Epithelial cell of prostate (primary cell): Measurements from ENCODE around the gene GH1.

ENCODE experiments used
- DNase-seq: peaks from one replicate; pipeline ENCODE4 v3.0.0-alpha.2; 2011; ENCODE audit warnings: low read depth, low spot score
- H3K27ac ChIP-seq: fragments of 450-650 bp; 2 replicates; pipeline ENCODE4 v1.5.1; 2017; ENCODE audit warnings: mild to moderate bottlenecking

GH1 gene

GRCh38 chr17:63945784-63946439 is 27.3 kb upstream of the GH1 start:
- no peak overlapping the region for H3K27ac ChIP-seq
- no peak for DNase-seq

- no peak for DNase-seq
- no peak overlapping the region for H3K27ac ChIP-seq
These were observed 26.3 kb upstream of the GH1 start for GRCh38 chr17:63944736-63945499.

GRCh38 chr17:63943745-63944144 is 25.1 kb upstream of the GH1 start:
- no peak overlapping the region for H3K27ac ChIP-seq
- DNase-seq, result no peak

GRCh38 chr17:63942309-63942985 is 23.8 kb upstream of the GH1 start:
- H3K27ac ChIP-seq, result no peak overlapping the region

GRCh38 chr17:63941751-63942150 is 23.1 kb upstream of the GH1 start:
- no peak overlapping the region for H3K27ac ChIP-seq
- no peak for DNase-seq

More at GRCh38 chr17:63942309-63942985, 23.8 kb upstream of the GH1 start:
- DNase-seq, result no peak

GRCh38 chr17:63941162-63941561 is 22.5 kb upstream of the GH1 start:
- no peak for DNase-seq
- no peak overlapping the region for H3K27ac ChIP-seq

GRCh38 chr17:63940584-63940983 is 21.9 kb upstream of the GH1 start:
- no peak overlapping the region for H3K27ac ChIP-seq

GRCh38 chr17:63939884-63940283 is 21.2 kb upstream of the GH1 start:
- DNase-seq, result no peak
- H3K27ac ChIP-seq, result no peak overlapping the region

More at GRCh38 chr17:63940584-63940983, 21.9 kb upstream of the GH1 start:
- DNase-seq, result no peak

GRCh38 chr17:63939401-63939800 is 20.8 kb upstream of the GH1 start:
- H3K27ac ChIP-seq, result no peak overlapping the region
- no peak for DNase-seq

- no peak overlapping the region for H3K27ac ChIP-seq
- no peak for DNase-seq
These were observed 19.3 kb upstream of the GH1 start for GRCh38 chr17:63937920-63938319.

GRCh38 chr17:63937319-63937718 is 18.7 kb upstream of the GH1 start:
- H3K27ac ChIP-seq, result no peak overlapping the region
- no peak for DNase-seq

- H3K27ac ChIP-seq, result no peak overlapping the region
- DNase-seq, result no peak
These were observed 15.8 kb upstream of the GH1 start for GRCh38 chr17:63934183-63935112.

GRCh38 chr17:63933598-63933997 is 15.0 kb upstream of the GH1 start:
- no peak overlapping the region for H3K27ac ChIP-seq
- no peak for DNase-seq

GRCh38 chr17:63932721-63933120 is 14.1 kb upstream of the GH1 start:
- DNase-seq, result no peak
- H3K27ac ChIP-seq, result no peak overlapping the region

GRCh38 chr17:63931981-63932561 is 13.4 kb upstream of the GH1 start, which contains the start of gene CD79B:
Gene CD79B (minus strand): TSS chr17:63932331. CDS start chr17:63932261, 70 bp downstream.
- H3K27ac ChIP-seq, result no peak within 1 kb of the TSS
- DNase-seq, result no peak

- no peak overlapping the region for H3K27ac ChIP-seq
These were observed 12.4 kb upstream of the GH1 start for GRCh38 chr17:63930951-63931575.

GRCh38 chr17:63929860-63930766 is 11.5 kb upstream of the GH1 start:
- DNase-seq, result no peak
- H3K27ac ChIP-seq, result no peak overlapping the region

More at GRCh38 chr17:63930951-63931575, 12.4 kb upstream of the GH1 start:
- no peak for DNase-seq

- no peak overlapping the region for H3K27ac ChIP-seq
These were observed 10.5 kb upstream of the GH1 start for GRCh38 chr17:63928966-63929695.

More at GRCh38 chr17:63928966-63929695, 10.5 kb upstream of the GH1 start:
- no peak for DNase-seq
